H9 (cell line): ENCODE results near the gene FLNC. TPM values are rescaled to one million over a fixed set of nuclear protein-coding genes. Genes with fewer than 3 reads are reported as not detected.

ENCODE experiments used
- DNase-seq: peaks from one replicate; pipeline ENCODE4 v3.0.0-alpha.2; 2017
- H2AFZ ChIP-seq: one replicate; pipeline ENCODE4 v1.6.1; 2013; ENCODE audit warnings: mild to moderate bottlenecking, low read length, control low read depth, moderate library complexity
- H2AK5ac ChIP-seq: 2 replicates; pipeline ENCODE4 v1.6.1; 2013; ENCODE audit warnings: low read length, control low read depth, mixed read lengths; ENCODE audit not compliant: insufficient read length
- H2BK120ac ChIP-seq: one replicate; pipeline ENCODE4 v1.6.1; 2013; ENCODE audit warnings: low read depth, mild to moderate bottlenecking, low read length, control low read depth, inconsistent platforms; ENCODE audit not compliant: poor library complexity, severe bottlenecking
- H2BK12ac ChIP-seq: 2 replicates; pipeline ENCODE4 v1.6.1; 2013; ENCODE audit warnings: low read length, control low read depth, mixed read lengths, low read depth; ENCODE audit not compliant: insufficient read length
- H2BK15ac ChIP-seq: 2 replicates; pipeline ENCODE4 v1.6.1; 2013; ENCODE audit warnings: low read depth, low read length, control low read depth
- H2BK20ac ChIP-seq: one replicate; pipeline ENCODE4 v1.6.1; 2013; ENCODE audit warnings: low read depth, mild to moderate bottlenecking, low read length, control low read depth, inconsistent platforms; ENCODE audit not compliant: poor library complexity, severe bottlenecking
- H2BK5ac ChIP-seq: 2 replicates; pipeline ENCODE4 v1.6.1; 2013; ENCODE audit warnings: low read length, control low read depth, mixed read lengths; ENCODE audit not compliant: insufficient read length
- H3K14ac ChIP-seq: 2 replicates; pipeline ENCODE4 v1.6.1; 2013; ENCODE audit warnings: low read length, control low read depth; ENCODE audit not compliant: insufficient read depth
- H3K18ac ChIP-seq: 2 replicates; pipeline ENCODE4 v1.6.1; 2013; ENCODE audit warnings: low read depth, mild to moderate bottlenecking, mixed read lengths, low read length, control low read depth; ENCODE audit not compliant: insufficient read length
- H3K23ac ChIP-seq: 2 replicates; pipeline ENCODE4 v1.6.1; 2013; ENCODE audit warnings: low read length, control low read depth, mixed read lengths, low read depth; ENCODE audit not compliant: insufficient read length
- H3K23me2 ChIP-seq: 2 replicates; pipeline ENCODE4 v1.6.1; 2013; ENCODE audit warnings: low read depth, mild to moderate bottlenecking, mixed read lengths, low read length, control low read depth; ENCODE audit not compliant: insufficient read length, poor library complexity, severe bottlenecking
- H3K27ac ChIP-seq: 2 replicates; pipeline ENCODE4 v1.5.1; 2013; ENCODE audit warnings: low read length, control low read depth, mixed read lengths, low read depth; ENCODE audit not compliant: insufficient read length
- H3K27me3 ChIP-seq: 2 replicates; pipeline ENCODE4 v1.6.1; 2013; ENCODE audit warnings: low read length, control low read depth, inconsistent platforms; ENCODE audit not compliant: insufficient read depth
- H3K4ac ChIP-seq: 2 replicates; pipeline ENCODE4 v1.6.1; 2013; ENCODE audit warnings: low read depth, mild to moderate bottlenecking, control low read depth, inconsistent platforms, low read length, moderate library complexity
- H3K4me1 ChIP-seq: 2 replicates; pipeline ENCODE4 v1.6.1; 2013; ENCODE audit warnings: low read length, control low read depth, inconsistent platforms; ENCODE audit not compliant: insufficient read depth
- H3K4me2 ChIP-seq: 2 replicates; pipeline ENCODE4 v1.6.1; 2013; ENCODE audit warnings: low read length, control low read depth, mixed read lengths; ENCODE audit not compliant: insufficient read length, insufficient read depth
- H3K56ac ChIP-seq: 2 replicates; pipeline ENCODE4 v1.6.1; 2013; ENCODE audit warnings: low read depth, mild to moderate bottlenecking, mixed read lengths, low read length, control low read depth; ENCODE audit not compliant: insufficient read length
- H3K79me1 ChIP-seq: 2 replicates; pipeline ENCODE4 v1.6.1; 2013; ENCODE audit warnings: low read depth, mild to moderate bottlenecking, moderate library complexity, low read length, control low read depth, inconsistent platforms; ENCODE audit not compliant: insufficient read depth, poor library complexity, severe bottlenecking
- H3K79me2 ChIP-seq: 2 replicates; pipeline ENCODE4 v1.6.1; 2013; ENCODE audit warnings: low read length, control low read depth, inconsistent platforms; ENCODE audit not compliant: insufficient read depth
- H3K9ac ChIP-seq: 2 replicates; pipeline ENCODE4 v1.6.1; 2013; ENCODE audit warnings: low read length, control low read depth, mixed read lengths; ENCODE audit not compliant: insufficient read length; ENCODE audit errors: extremely low read depth
- H3K9me3 ChIP-seq: one replicate; pipeline ENCODE4 v1.6.1; 2013; ENCODE audit warnings: low read depth, low read length, inconsistent platforms; ENCODE audit not compliant: control insufficient read depth
- H3T11ph ChIP-seq: one replicate; pipeline ENCODE4 v1.6.1; 2013; ENCODE audit warnings: mild to moderate bottlenecking, low read length, control low read depth, inconsistent platforms
- H4K20me1 ChIP-seq: one replicate; pipeline ENCODE4 v1.6.1; 2013; ENCODE audit not compliant: control insufficient read depth, insufficient read length, insufficient read depth
- H4K5ac ChIP-seq: 2 replicates; pipeline ENCODE4 v1.6.1; 2013; ENCODE audit warnings: low read depth, mild to moderate bottlenecking, mixed read lengths, low read length, control low read depth; ENCODE audit not compliant: insufficient read length
- H4K8ac ChIP-seq: replicated peaks from 2 replicates; pipeline ENCODE4 v1.6.1; 2013; ENCODE audit warnings: low read length, control low read depth, mixed read lengths, low read depth; ENCODE audit not compliant: insufficient read length
- H4K91ac ChIP-seq: 2 replicates; pipeline ENCODE4 v1.6.1; 2013; ENCODE audit warnings: low read depth, mild to moderate bottlenecking, moderate library complexity, mixed read lengths, low read length, control low read depth; ENCODE audit not compliant: insufficient read length
- H3K27ac Mint-ChIP-seq, 3 experiments: 2 replicates in 2 of 3; 3 replicates in 1 of 3; pipeline ENCODE4 v1.8.0; 2020 to 2021; ENCODE audit warnings: mixed read lengths in 3 of 3, mild to moderate bottlenecking in 1 of 3, moderate library complexity in 1 of 3
- H3K27me3 Mint-ChIP-seq: 2 replicates; pipeline ENCODE4 v1.8.0; 2021; ENCODE audit warnings: low read depth, mild to moderate bottlenecking, moderate library complexity, mixed read lengths
- H3K36me3 Mint-ChIP-seq, 3 experiments: 2 replicates in 2 of 3; 3 replicates in 1 of 3; pipeline ENCODE4 v1.8.0; 2020 to 2021; ENCODE audit warnings: low read depth in 3 of 3, mixed read lengths in 3 of 3; ENCODE audit not compliant: insufficient read depth in 1 of 3
- H3K4me1 Mint-ChIP-seq, 2 experiments: 2 replicates each; pipeline ENCODE4 v1.8.0; 2020; ENCODE audit warnings: mixed read lengths in 2 of 2
- H3K4me3 Mint-ChIP-seq, 2 experiments: 2 replicates in 1 of 2; 3 replicates in 1 of 2; pipeline ENCODE4 v1.8.0; 2020 to 2021; ENCODE audit warnings: mild to moderate bottlenecking in 2 of 2, mixed read lengths in 2 of 2, moderate library complexity in 1 of 2
- H3K9me3 Mint-ChIP-seq, 2 experiments: 2 replicates in 1 of 2; 3 replicates in 1 of 2; pipeline ENCODE4 v1.8.0; 2020; ENCODE audit warnings: mild to moderate bottlenecking in 2 of 2, mixed read lengths in 2 of 2, moderate library complexity in 1 of 2
- WGBS: extraction: QIAGEN DNeasy Blood & Tissue Kit; methylation state at CpG from one replicate; pipeline ENCODE4 v1.1.7; 2013; ENCODE audit warnings: missing lambda C conversion rate, low lambda C conversion rate, mixed read lengths; ENCODE audit not compliant: insufficient read length; ENCODE audit errors: extremely low coverage; 5-methylcytosine and 5-hydroxymethylcytosine counted together
- total RNA-seq: library from RNA; stranded (reverse); gene quantifications from 2 replicates; pipeline ENCODE4 v1.2.1, GENCODE V29; 2021
- TF ChIP-seq, protein P1 (sequence below): fragments of 200-600 bp; sonication (generic); conservative IDR thresholded peaks from 3 replicates; pipeline ENCODE4 v1.8.0; 2021; ENCODE audit warnings: antibody characterized with exemption, mild to moderate bottlenecking

The FLNC gene
- total RNA-seq, 1 experiment from 2014 or later, result 12.2 TPM

- H3K18ac ChIP-seq, result no peak overlapping the region
- H4K8ac ChIP-seq, result no peak overlapping the region
- peaks cover 25% of the 10 kb centered on the region for H3K27me3 Mint-ChIP-seq
- no peak overlapping the region for H2BK12ac ChIP-seq
- H3K23ac ChIP-seq, result no peak overlapping the region
- WGBS, result no CpG with 5 or more reads among the region's 22 CpGs
- TF ChIP-seq, protein P1, sequence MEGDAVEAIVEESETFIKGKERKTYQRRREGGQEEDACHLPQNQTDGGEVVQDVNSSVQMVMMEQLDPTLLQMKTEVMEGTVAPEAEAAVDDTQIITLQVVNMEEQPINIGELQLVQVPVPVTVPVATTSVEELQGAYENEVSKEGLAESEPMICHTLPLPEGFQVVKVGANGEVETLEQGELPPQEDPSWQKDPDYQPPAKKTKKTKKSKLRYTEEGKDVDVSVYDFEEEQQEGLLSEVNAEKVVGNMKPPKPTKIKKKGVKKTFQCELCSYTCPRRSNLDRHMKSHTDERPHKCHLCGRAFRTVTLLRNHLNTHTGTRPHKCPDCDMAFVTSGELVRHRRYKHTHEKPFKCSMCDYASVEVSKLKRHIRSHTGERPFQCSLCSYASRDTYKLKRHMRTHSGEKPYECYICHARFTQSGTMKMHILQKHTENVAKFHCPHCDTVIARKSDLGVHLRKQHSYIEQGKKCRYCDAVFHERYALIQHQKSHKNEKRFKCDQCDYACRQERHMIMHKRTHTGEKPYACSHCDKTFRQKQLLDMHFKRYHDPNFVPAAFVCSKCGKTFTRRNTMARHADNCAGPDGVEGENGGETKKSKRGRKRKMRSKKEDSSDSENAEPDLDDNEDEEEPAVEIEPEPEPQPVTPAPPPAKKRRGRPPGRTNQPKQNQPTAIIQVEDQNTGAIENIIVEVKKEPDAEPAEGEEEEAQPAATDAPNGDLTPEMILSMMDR, result no peak
- no peak overlapping the region for H3K56ac ChIP-seq
- no peak overlapping the region for H2BK15ac ChIP-seq
- H3K27ac ChIP-seq, result no peak overlapping the region
- H3K79me1 ChIP-seq, result no peaks in the 10 kb centered on the region
- no peaks in the 10 kb centered on the region for H3K4me1 ChIP-seq
- H3K9me3 ChIP-seq, result no peaks in the 10 kb centered on the region
- H3K36me3 Mint-ChIP-seq, result no peaks in the 10 kb centered on the region
- H3K14ac ChIP-seq, result no peak overlapping the region
- no peak overlapping the region for H3K4ac ChIP-seq
- DNase-seq, result no peak
- H3K4me1 Mint-ChIP-seq, result peaks cover 10 to 11% of the 10 kb centered on the region in 2 experiments
- H2AK5ac ChIP-seq, result no peak overlapping the region
- H3T11ph ChIP-seq, result no peak overlapping the region
- peaks cover 11% of the 10 kb centered on the region; the same call in 1 of the 2 replicates for H3K27me3 ChIP-seq
- peaks cover 4% of the 10 kb centered on the region for H3K23me2 ChIP-seq
- H4K5ac ChIP-seq, result no peak overlapping the region
- no peaks in the 10 kb centered on the region for H3K79me2 ChIP-seq
- H2AFZ ChIP-seq, result no peak overlapping the region
- no peak overlapping the region for H3K27ac Mint-ChIP-seq
- H3K9me3 Mint-ChIP-seq, result no peaks in the 10 kb centered on the region
- no peak overlapping the region for H2BK20ac ChIP-seq
- H4K91ac ChIP-seq, result no peak overlapping the region
- H3K4me2 ChIP-seq, result no peak overlapping the region
- H3K4me3 Mint-ChIP-seq, result no peak overlapping the region
- H3K9ac ChIP-seq, result no peak overlapping the region
- no peak overlapping the region for H2BK120ac ChIP-seq
- H2BK5ac ChIP-seq, result no peak overlapping the region
- H4K20me1 ChIP-seq, result no peaks in the 10 kb centered on the region
These were observed 44.2 kb downstream of the FLNC start for GRCh38 chr7:128874140-128875031.
